ENCODE data around the gene PCNX3.

Gene PCNX3

GRCh38 chr11:65580756-65581155 is 34.8 kb upstream of the PCNX3 start:
- no peak for DNase-seq

- DNase-seq, result no peak
Measured at GRCh38 chr11:65581928-65582327, 33.6 kb upstream of the PCNX3 start.

- no peak for DNase-seq
Measured at GRCh38 chr11:65583589-65583988, 32.0 kb upstream of the PCNX3 start.

- no peak for DNase-seq
Measured at GRCh38 chr11:65584106-65584505, 31.5 kb upstream of the PCNX3 start.

GRCh38 chr11:65584723-65585171 is 30.8 kb upstream of the PCNX3 start:
- no peak for DNase-seq

- DNase-seq, result no peak
Measured at GRCh38 chr11:65585396-65586246, 30.0 kb upstream of the PCNX3 start.

GRCh38 chr11:65586247-65586630 is 29.3 kb upstream of the PCNX3 start:
- no peak for DNase-seq

GRCh38 chr11:65586676-65587075 is 28.9 kb upstream of the PCNX3 start:
- no peak for DNase-seq

- DNase-seq, result peak; percentile 68
Measured at GRCh38 chr11:65588199-65589054, 27.1 kb upstream of the PCNX3 start.

- no peak for DNase-seq
Measured at GRCh38 chr11:65589444-65590239, 25.9 kb upstream of the PCNX3 start.

- DNase-seq, result no peak
Measured at GRCh38 chr11:65590240-65590738, 25.3 kb upstream of the PCNX3 start.

GRCh38 chr11:65591939-65592857 is 23.4 kb upstream of the PCNX3 start:
- no peak for DNase-seq

- no peak for DNase-seq
Measured at GRCh38 chr11:65592858-65593517, 22.6 kb upstream of the PCNX3 start.

GRCh38 chr11:65593518-65594414 is 21.8 kb upstream of the PCNX3 start:
- DNase-seq, result no peak

GRCh38 chr11:65595131-65595530 is 20.4 kb upstream of the PCNX3 start:
- DNase-seq, result no peak

GRCh38 chr11:65595543-65596281 is 19.9 kb upstream of the PCNX3 start, which contains the start of gene KCNK7:
Gene KCNK7 (minus strand): TSS chr11:65595800. CDS start chr11:65595772, 28 bp downstream.
- DNase-seq, result no peak

- DNase-seq, result no peak
Measured at GRCh38 chr11:65596520-65596919, 19.1 kb upstream of the PCNX3 start.

- DNase-seq, result no peak
Measured at GRCh38 chr11:65598258-65598699, 17.3 kb upstream of the PCNX3 start.
